CD4-positive, alpha-beta T cell treated with Interleukin-21 for 1 hour (primary cell): ENCODE results near the gene RBX1.
A peak's percentile ranks its signal among the peaks of the same experiment; 100 is the strongest.
"Not testable (repeated sequence)": the region's sequence is repeated elsewhere in the genome, so short reads cannot be mapped to it uniquely, and the experiment has no call there.

ENCODE experiments used
- DNase-seq: peaks from one replicate; pipeline ENCODE4 v3.0.0-alpha.2; 2020

The RBX1 gene

DNA sequence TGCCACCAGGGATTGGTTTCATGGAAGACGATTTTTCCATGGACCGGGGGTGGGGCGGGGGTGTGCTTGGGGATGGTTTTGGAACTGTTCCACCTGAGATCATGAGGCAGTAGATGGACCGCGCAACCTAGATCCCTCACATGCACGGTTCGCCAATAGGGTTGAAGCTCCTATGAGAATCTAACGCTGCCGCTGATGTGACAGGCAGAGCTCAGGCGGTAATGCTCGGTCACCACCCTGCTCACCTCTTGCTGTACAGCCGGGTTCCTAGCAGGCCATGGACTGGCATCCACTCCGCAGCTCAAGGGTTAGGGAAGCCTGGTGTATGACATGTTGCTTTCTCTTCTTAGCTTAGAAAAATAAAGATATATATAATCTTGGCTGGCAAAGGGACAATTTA, 22.0 kb downstream of the RBX1 start:
- no peak for DNase-seq

DNA sequence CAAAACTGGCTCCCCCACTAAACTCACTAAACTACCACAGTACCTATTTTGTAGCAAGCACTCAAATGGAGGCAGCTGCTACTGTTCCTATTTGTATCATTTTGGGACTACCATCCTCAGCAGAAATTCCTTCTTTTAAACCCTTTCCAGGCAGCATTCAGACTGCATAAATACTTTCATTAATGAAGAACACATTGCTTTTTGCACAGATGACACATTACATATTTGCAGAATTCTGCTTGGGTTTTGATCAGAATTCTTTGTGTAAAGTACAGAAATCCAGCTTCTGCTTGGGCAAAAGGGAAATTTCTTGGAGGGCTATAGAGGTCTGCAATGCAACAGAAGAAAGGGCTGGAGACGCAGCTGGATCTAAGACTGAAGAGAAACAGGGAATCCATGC, 24.2 kb downstream of the RBX1 start:
- DNase-seq: no peak

DNA sequence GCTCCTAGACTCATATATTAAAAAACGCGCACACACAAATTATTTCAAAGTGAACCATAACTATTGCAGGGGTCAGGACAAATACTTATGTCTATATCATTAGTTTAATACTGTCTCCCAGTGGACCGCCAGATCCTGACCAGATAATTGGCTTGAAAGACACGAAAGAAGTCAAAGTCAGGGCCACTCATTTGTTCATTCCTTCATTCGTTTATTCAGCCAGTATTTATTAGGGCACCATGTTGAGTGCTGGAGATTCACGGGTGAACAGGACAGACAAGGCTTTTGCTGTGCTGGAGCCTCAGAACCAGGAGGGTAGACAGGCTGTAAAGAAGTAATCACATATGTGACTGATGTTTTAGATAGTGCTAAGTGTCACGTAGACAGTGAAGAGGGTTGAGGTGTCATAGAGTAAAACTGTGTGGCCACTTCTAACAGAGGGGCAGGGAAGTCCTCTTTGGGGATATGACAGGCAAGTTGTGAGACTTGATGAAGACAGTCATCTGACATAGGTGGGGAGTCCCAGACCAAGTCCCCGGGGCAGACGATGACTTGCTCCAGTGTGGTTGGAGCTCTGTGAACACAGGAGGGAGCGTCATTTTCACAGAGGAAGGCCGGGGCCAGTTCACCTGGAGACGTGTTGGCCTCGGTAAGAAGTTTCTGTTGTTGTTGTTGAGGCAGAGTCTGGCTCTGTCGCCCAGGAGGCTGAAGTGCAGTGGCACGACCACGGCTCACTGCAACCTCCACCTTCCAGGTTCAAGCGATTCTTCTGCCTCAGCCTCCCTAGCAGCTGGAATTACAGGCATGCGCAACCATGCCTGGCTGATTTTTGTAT, 25.9 kb downstream of the RBX1 start:
- DNase-seq: no peak

DNA sequence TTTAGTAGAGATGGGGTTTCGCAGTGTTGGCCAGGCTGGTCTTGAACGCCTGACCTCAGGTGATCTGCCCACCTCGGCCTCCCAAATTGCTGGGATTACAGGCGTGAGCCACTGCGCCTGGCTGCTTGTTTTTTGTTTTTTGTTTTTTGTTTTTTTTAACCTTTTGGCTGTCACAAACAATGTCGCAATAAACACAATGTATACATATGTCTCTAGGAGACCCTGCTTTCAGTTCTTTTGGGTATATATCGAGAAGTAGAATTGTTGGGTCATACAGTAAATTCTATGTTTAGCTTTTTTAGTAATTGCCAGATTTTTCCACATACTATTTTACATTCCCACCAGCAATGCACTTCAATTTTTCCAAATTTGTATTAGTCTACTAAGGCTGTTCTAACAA, 28.0 kb downstream of the RBX1 start:
- DNase-seq: no peak

DNA sequence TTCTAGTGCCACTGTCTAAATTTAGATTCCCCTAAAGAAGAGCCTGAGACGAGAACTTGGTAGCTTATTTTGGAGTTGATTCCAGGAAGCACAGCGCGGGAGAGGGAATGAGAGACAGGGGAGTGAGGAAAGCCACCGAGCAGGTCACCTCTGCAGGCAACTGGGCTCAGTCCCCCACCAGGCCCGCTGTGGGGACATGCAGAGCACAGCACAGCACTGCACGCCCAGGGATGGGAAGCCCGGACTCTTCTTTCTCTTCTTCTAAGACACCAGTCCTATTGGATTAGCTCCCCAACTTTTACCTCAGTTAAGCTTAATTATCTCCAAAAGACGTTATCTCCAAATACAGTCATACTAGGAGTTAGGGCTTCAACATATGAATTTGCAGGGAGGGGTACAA, 28.7 kb downstream of the RBX1 start:
- DNase-seq: no peak

DNA sequence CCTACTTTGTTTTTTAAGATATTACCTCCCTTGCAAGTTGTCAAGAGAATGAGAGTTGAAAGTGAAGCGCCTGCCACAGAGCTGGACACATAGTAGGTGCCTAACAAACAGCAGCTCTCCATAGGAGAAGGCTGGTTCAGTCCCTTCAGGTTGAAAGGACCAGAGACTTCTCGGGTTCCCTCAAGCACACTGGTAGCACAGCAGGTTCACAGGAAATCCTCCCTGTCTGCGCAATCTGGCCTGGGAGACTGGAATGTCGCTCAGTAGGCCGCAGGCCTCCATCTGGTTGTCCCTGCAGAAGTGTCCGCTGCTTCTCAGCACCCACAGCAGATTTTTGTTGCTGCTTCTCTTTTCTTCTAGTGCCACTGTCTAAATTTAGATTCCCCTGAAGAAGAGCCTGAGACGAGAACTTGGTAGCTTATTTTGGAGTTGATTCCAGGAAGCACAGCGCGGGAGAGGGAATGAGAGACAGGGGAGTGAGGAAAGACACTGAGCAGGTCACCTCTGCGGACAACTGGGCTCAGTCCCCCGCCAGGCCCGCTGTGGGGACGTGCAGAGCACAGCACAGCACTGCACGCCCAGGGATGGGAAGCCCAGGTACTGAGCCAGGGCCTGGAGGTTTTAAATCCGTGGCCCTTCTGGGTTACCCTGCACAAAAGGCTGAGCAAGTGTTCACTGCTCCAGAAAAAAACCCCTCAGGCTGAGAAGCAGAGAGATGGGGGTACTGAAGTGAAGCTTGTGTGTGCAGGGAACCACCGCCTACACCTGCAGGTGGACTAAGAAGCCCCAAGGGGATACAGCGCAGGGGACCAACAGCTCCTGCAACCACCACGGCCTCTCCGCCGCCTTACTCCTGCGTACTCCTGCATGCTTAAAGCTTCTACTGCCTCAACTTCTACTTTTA, 31.6 kb downstream of the RBX1 start:
- no peak for DNase-seq

DNA sequence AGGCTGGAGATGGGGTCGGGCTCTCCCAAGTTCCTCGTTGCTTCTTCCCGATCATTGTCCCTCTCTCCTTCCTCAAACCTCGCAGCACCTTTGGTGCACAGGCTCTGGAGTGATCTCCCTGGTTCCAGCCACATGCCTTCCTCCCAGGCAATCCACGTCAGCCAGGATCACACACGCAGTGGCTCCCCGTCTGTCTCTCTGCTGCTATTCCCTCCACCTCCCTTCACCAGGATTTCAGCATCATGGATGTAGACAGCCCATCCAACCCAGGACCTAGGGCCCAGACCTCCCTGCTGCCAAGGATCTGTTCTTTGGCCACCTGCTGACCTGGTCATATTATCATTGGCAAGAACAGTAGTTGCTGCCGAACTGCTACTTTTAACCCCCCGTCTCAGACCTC, 40.1 kb downstream of the RBX1 start:
- no peak for DNase-seq

DNA sequence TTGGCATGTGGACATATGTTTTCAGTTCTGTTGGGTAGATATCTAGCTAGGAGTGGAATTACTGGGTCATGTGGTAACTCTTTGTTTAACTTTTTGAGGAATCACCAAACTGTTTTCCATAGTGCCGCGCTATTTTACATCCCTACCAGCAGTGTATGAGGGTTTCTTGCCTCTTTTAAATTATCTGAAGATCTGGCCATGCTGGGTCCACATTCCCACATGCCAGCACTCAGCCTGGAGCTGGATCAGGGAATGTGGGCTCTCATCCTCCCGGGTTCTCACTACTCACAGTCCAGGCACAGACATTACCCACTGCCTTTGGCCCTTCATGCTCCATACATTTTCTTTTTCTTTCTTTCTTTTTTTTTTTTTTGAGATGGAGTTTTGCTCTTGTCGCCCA, 44.6 kb downstream of the RBX1 start:
- DNase-seq: no peak

DNA sequence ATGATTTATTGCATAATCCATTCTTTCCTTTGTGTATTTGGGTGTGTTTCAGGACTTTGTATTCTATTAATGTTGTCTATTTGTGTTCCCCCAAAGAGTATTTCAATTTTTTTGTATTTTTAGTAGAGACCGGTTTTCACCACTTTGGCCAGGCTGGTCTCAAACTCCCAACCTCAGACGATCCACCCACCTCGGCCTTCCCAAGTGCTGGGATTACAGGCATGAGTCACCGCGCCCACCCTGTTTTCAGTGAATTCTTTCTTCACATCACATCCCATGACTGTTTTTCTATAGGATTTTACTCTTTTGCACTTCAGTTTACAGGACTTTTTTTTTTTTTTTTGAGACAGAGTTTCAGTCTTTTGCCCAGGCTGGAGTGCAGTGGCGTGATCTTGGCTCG, 46.3 kb downstream of the RBX1 start:
- DNase-seq: no peak

DNA sequence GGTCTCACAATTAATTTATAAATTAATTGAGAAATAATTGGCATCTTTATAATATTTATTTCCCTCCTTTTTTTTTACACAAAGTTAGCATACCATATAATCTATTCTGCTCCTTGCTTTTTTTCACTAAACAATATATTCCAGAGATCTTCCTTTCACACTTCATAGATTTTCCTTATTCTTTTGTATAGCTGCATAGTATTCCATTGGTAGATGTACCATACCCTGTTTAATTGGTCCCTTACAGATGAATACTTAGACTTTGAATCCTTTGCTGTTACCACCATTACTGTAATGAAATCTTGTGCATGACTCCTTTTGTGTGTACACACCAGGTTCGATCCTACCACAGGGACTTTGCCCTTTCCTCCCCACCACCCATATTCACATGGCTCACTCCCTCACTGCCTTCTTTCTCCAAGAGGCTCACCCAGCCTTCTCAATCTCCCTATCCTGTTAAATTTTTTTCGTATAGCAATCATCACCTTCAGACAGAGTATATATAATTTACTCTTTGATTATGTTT, 48.9 kb downstream of the RBX1 start:
- DNase-seq: no peak

DNA sequence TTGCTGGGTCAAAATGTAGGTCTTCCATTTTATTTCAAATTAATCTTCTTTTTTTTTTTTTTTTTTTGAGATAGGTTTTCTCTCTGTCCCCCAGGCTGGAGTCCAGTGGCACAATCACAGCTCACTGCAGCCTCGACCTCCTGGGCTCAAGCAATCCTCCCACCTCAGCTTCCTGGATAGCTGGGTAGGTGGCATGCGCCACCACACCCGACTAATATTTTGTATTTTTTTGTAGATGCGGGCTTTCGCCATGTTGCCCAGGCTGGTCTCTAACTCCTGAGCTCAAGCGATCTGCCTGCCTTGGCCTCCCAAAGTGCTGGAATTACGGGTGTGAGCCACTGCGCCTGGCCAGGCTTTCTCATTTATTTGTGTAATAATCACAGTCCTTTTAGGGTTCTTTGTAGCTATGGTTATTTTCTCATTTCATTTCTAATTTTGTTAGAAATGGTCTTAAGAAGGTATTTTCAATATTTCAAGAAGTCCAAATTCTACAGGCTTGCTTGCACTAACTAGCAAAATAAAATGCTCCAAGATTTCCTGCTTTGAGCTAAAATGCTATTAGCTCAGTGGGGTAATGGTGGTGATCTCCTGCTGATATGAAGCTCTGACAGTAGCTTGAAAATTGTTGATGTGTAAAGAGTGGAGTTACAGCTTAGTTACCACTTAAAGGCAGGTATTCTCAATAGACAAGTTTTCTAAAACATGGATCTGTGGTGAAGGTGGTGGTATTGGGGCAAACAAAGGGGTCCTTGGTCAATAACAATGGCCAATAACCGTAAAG, 50.0 kb downstream of the RBX1 start:
- no peak for DNase-seq

DNA sequence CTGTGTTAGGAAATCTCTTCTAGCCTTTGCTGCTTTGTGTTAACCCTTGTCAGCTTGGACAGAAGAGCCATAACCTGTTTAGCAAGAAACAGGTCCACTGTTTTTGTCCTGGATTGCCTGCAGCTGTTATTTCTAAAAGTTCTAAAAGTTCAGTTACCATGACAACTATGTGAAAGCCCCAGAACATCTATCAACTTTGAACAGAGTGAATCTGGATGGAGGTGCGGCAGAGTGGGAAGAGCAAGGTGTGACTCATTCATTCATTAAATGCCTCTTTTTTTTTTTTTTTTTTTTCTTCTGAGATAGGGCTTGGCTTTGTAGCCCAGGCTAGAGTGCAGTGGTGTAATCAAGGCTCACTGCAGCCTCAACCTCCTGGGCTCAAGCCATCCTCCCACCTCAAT, 50.5 kb downstream of the RBX1 start:
- DNase-seq: no peak

DNA sequence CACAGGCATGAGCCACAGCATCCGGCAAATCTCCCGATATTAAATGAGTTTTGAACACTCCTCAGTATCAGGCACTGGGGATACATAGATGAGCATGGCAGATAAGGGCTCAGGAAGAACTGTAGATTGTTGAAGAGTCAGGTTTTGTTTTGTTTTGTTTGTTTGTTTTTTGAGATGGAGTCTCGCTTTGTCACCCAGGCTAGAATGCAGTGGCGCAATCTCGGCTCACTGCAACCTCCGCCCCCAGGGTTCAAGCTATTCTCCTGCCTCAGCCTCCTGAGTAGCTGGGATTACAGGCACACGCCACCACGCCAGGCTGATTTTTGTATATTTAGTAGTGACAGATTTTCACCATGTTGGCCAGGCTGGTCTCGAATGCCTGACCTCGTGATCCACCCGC, 51.2 kb downstream of the RBX1 start:
- DNase-seq: not testable (repeated sequence)

DNA sequence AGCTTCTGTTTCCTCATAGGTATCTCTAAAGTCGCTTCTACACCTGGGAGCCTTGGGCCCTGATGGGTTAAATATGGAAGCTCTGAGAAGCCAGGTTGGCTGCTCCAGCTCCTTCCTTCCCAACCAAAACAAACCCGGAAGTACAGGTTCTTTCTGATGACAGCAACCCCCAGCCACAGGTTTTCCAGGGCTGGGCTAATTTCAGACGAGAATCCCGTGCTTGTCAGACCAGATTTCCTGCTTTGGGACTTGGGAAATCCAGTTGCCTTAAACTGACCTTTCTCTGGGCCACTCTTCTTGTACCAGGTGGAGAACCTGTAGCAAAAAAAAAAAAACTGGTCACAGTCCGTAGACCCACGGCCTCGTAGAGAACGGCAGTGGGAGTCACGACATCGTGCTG, 51.9 kb downstream of the RBX1 start:
- no peak for DNase-seq

DNA sequence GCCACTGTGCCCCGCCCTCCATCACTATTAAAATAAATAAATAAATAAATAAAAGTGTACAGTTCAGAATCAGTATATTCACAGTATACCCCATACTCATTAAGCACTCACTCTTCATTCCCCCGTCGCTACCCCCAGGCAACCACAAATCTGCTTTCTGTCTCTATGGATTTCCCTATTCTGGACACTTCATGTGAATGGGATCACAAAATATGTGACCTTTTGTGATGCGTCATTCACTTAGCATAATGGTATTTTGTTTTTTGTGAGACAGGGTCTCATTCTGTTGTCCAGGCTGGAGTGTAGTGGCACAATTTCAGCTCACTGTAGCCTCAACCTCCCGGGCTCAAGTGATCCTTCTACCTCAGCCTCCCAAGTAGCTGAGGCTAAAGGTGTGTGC, 52.8 kb downstream of the RBX1 start:
- no peak for DNase-seq

DNA sequence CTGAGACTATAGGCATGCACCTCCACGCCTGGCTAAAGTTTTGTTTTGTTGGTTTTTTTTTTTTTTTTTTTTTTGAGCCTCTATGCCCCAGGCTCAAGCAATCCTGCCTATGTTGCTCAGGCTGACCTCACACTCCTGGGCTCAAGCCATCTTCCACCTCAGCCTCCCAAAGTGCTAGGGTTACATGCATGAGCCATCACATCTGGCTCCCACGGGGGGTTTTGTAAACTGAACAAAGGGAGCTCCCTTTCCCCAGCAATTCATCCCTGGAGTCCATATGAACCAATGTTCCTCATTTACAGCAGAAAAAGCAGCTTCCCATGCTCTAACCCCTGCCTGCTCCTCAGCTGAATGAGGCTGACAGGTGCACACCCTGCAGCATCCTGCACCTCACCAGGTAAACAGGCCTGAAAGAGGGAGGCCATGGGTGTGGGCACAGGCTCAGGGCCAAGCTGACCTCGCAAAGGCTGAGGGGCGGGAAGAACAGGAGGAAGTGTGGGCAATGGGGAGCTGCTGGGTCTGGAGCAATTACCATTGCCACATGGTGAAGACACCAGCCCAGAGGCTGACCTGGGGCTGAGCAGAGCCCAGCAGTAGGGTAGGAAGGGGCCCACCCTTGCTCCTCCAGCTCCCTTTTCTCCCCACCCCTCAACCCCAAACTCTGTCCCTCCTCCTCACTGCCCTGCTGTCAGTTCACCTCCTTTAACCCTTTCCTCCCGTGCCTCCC, 58.2 kb downstream of the RBX1 start:
- no peak for DNase-seq

DNA sequence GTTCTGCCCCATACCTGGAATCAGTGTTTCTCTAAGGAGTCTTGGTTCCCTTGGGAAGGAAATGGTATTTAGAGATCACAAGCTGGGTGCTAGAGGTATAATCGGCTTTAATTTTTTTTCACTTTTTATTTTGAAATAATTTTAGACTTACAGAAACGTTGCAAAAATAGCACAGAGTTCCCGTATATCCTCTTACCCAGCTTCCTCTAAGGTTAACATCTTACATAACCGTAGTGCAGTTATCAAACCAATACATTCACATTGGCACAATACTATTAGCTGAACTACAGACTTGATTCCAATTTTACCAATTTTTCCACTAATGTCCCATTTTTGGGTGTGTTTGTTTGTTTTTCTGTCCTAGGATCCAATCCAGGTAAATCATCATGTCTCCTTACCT, 63.8 kb downstream of the RBX1 start:
- no peak for DNase-seq

DNA sequence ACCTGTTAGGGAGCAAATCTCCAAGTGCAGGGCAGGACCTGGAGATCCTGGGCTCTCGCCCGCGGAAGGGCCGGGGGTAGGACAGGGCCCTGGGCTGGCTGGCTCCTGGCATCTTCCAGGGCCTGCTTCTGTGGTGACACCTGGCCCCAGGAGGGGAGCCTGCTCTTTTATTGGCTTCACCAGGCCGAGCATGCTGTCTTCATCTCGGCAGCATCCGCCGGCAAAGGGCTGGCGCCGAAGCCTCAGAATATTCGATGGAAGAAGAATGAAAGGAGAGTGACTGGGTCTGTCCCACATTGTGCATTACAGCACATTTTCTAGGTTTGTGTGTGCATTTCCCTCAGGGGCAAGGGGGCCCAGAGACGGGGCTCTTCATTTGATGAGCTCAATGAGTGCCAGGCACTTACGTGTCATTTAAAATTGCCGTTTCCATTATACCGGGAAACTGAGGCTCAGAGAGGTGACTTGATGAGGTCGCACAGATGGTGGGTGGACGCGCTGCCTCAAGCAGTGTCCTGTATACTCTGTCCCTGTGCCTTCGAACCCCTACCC, 70.0 kb downstream of the RBX1 start:
- no peak for DNase-seq

DNA sequence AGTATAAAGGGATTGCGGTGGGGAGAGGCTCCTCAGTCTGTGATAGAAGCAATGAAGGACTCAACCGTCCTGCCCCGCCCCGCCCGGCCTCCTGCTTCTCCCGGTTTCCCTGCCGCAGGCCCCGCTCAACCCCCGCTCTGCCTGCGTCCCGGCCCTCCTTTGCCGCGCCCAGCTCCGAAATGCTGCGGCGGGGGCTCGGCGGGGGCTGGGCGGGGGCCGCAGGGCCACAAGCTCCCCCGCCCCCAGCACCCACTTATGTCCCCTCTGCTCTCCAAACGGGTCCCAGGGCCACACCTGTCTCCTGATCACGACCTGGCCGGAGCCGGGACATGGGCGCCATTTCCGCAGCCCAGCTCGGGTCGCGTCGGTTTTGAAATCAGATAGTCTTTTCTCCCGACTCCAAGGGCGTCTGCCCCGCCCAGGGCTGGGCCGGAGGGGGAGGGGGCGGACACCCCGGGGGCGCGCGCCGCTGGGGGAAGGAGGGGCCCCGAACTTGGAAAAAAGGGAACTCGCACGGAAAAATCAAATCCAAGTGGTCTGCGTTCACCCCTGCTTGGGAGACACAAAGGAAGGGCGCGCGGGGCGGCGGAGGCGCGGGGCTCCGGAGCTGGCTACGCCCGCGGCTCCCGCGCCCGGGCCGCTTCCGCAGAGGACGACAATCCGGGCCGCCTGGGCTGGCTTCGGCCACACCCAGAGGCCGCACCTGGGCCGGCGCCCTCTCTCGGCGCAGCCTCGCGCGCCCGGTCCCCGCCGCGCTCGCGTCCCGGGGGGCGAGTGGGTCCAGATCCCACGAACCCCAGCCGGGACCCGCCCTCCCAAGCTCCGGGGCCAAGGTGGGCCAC, 70.7 kb downstream of the RBX1 start:
- DNase-seq: peak; percentile 53

DNA sequence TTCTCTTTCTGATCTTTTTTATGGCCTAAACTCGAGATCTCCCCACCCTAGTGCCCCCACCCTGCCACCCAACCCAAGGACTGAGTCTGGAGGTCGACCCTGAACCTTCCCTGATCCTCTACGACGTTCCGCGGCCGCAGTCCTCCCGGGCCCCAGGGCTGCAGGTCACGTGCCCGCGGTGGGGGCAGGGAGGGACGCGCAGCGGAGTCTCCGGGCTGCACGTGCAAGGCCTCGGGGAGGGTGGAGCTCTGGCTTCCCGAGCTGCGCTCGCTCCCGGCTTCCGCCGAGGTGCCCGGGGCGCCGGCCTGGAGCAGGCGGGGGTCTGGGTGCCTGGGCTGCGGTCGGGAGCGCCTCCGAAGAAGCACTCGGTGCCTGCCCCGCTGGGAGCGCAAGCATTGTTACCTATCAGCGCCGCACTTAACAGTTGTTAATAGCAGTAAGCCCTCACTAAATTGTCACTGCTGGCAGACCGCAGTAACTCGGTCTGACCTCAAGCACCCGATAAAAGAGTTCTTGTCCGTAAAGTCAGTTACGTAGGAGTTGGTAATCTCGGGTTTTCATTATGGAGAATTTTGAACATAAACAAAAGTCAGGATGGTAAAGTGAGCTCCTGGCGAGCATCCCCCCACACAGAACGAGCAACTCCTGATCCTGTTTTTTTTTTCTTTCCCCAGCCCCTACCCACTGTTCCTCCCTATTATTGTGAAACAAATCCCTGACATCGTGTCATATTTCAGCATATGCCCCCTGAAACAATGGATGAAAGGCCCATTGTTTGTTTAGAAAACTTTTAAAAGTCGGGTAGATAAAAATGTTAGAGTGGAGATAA, 71.5 kb downstream of the RBX1 start:
- DNase-seq: peak; percentile 83
